Ovary (tissue), 9 donors: ENCODE results near the gene NAGPA. TPM values are rescaled to one million over a fixed set of nuclear protein-coding genes. Genes with fewer than 3 reads are reported as not detected.

Source experiments
- DNase-seq, 5 donors: peaks; one replicate each; pipeline ENCODE4 v3.0.0-alpha.2; 2019 to 2020
- H3K27ac ChIP-seq, 2 donors: fragments of 200-600 bp; one replicate each; pipeline versions ENCODE4 v1.5.1 to v1.8.0; 2019 to 2022
- H3K27me3 ChIP-seq: fragments of 200-600 bp; one replicate; pipeline ENCODE4 v1.8.0; 2022
- H3K36me3 ChIP-seq: fragments of 200-600 bp; sonication (generic); one replicate; pipeline ENCODE4 v1.5.1; 2019
- H3K4me1 ChIP-seq: one replicate; pipeline ENCODE4 v1.8.1; 2013; ENCODE audit warnings: mild to moderate bottlenecking, moderate library complexity; ENCODE audit not compliant: insufficient read depth
- H3K4me3 ChIP-seq: fragments of 200-600 bp; sonication (generic); one replicate; pipeline ENCODE4 v1.5.1; 2017
- H3K9me3 ChIP-seq, 2 donors: fragments of 200-600 bp in 1 of 2; sonication (generic) in 1 of 2; one replicate each; pipeline versions ENCODE4 v1.5.1 to v1.8.1; 2013 to 2019; ENCODE audit warnings: mild to moderate bottlenecking in 1 of 2, moderate library complexity in 1 of 2
- POLR2A ChIP-seq: fragments of 450-650 bp; IDR thresholded peaks from one replicate; pipeline ENCODE4 v1.6.1; 2017; ENCODE audit warnings: antibody characterized with exemption, mild to moderate bottlenecking, moderate library complexity
- WGBS, 3 donors: extraction: QIAGEN DNeasy Blood & Tissue Kit in 1 of 3; methylation state at CpG; one replicate each; pipeline versions ENCODE4 v1.1.5 to v1.1.7; 2013 to 2017; 5-methylcytosine and 5-hydroxymethylcytosine counted together
- intact Hi-C, 4 donors: fragments of 100-400 bp; cut with DNase I; formaldehyde crosslinking; loops; one replicate each; pipeline versions ENCODE4 v1.11.0 to v1.15.1; 2022 to 2023
- polyA plus RNA-seq, 2 donors: library from polyadenylated mRNA; stranded (reverse); fragments of 200-250 nt in 1 of 2; fragments of 350-450 nt in 1 of 2; fragmentation: Illumina TruSeq in 1 of 2; extraction: RNeasy Lipid Tissue Mini Kit (QIAGEN cat#74804) in 1 of 2; gene quantifications; one replicate each; pipeline ENCODE4 v1.2.3, GENCODE V29; 2013 to 2014
- total RNA-seq, 7 donors: library from RNA; depleted of rRNA in 2 of 7; stranded (reverse); fragments of >200 nt in 2 of 7; fragmentation: NEBNext Ultra II Directional in 3 of 7; extraction: Animal tissue kit (Norgen Biotek cat#: 25700) in 3 of 7; gene quantifications; one replicate each; pipeline versions ENCODE4 v1.1.0 to v1.2.4, GENCODE V29; 2016 to 2023
- TF ChIP-seq, protein P1 (sequence below), 3 donors: fragments of 450-650 bp in 2 of 3; fragments of 200-600 bp in 1 of 3; IDR thresholded peaks; one replicate each; pipeline versions ENCODE4 v1.5.1 to v1.8.0; 2016 to 2022; ENCODE audit warnings: antibody characterized with exemption in 3 of 3, mild to moderate bottlenecking in 1 of 3
- donor health status: DM: no; HTN: no; CAD: no; lungs with moderate emphysema.
- donor health status: DM: no; HTN: no; CAD: no.
- donor health status: Bipolar disorder and iron deficiency.
- donor health status: DM: yes; HTN: yes; CAD: no.
- donor health status: DM: no; HTN: no; CAD: no.
- donor health status: DM: yes; HTN: yes; CAD: no.

NAGPA gene
- total and polyA plus RNA-seq, 9 donors = 2.9 to 14.8 (median 7.1) TPM

DNA sequence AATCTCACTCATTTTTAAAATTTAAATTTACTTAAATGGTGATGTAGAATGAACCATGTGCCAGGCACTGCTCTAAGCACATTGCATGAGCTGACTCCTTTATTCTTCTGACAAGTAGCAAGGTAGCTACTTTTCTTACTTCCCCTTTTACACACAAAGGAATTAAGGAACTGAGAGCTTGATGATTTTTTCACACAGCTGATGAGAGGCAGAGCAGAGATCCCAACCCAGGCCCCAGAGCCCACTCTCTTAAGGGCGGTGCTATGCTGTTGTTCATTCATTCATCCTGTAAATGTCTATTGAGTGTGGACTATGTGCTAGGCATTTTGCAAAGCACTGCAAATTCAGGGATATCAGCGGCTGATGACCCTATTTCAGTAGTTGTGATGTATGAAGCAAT, 57.7 kb downstream of the NAGPA start:
- TF ChIP-seq POLR2A = no peak
- TF ChIP-seq, protein P1, sequence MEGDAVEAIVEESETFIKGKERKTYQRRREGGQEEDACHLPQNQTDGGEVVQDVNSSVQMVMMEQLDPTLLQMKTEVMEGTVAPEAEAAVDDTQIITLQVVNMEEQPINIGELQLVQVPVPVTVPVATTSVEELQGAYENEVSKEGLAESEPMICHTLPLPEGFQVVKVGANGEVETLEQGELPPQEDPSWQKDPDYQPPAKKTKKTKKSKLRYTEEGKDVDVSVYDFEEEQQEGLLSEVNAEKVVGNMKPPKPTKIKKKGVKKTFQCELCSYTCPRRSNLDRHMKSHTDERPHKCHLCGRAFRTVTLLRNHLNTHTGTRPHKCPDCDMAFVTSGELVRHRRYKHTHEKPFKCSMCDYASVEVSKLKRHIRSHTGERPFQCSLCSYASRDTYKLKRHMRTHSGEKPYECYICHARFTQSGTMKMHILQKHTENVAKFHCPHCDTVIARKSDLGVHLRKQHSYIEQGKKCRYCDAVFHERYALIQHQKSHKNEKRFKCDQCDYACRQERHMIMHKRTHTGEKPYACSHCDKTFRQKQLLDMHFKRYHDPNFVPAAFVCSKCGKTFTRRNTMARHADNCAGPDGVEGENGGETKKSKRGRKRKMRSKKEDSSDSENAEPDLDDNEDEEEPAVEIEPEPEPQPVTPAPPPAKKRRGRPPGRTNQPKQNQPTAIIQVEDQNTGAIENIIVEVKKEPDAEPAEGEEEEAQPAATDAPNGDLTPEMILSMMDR (IDR thresholded peaks at IDR 0.05) = no peak
- Histone ChIP-seq H3K4me3 (no peak overlapping the region), H3K9me3 (no peaks in the 10 kb centered on the region), H3K4me1 (no peaks in the 10 kb centered on the region), H3K27ac (no peak overlapping the region), H3K36me3 (no peaks in the 10 kb centered on the region), H3K27me3 (no peaks in the 10 kb centered on the region)
- intact Hi-C loops = no loop called here
- DNase-seq = no peak
- 92 to 94% (median 93%) methylated on average over 2 of the region's 2 CpGs for WGBS, 3 donors

Other genes starting within 250 kb of the NAGPA start
- gene SEPTIN12, start 245.6 kb downstream of the NAGPA start, total RNA-seq = under 1 TPM in 1 of 7 donors, not detected in 6; 0.32 TPM
- gene SEPTIN12, start 245.6 kb downstream of the NAGPA start, polyA plus RNA-seq = not detected
- 10 to 100 TPM in 2 of 7 donors, 1 to 10 TPM in 2, not detected in 3; 1.5 to 30.9 (median 7.8) TPM for gene SMIM22, start 238.6 kb downstream of the NAGPA start, total RNA-seq
- not detected for gene SMIM22, start 238.6 kb downstream of the NAGPA start, polyA plus RNA-seq
- 10 to 100 TPM in 6 of 7 donors, 1 to 10 TPM in 1; 6.0 to 31.9 (median 25.0) TPM for gene ROGDI, start 231.3 kb downstream of the NAGPA start, total RNA-seq
- 10 to 100 TPM in 1 of 2 donors, 1 to 10 TPM in 1; 9.2 to 17.3 TPM for gene ROGDI, start 231.3 kb downstream of the NAGPA start, polyA plus RNA-seq
- 10 to 100 TPM; 30.3 to 79.5 (median 69.7) TPM for gene GLYR1, start 186.6 kb downstream of the NAGPA start, total RNA-seq
- 10 to 100 TPM; 36.9 to 77.1 TPM for gene GLYR1, start 186.6 kb downstream of the NAGPA start, polyA plus RNA-seq
- 10 to 100 TPM; 16.1 to 41.3 (median 27.3) TPM for gene UBN1, start 186.5 kb downstream of the NAGPA start, total RNA-seq
- 10 to 100 TPM; 14.5 to 17.9 TPM for gene UBN1, start 186.5 kb downstream of the NAGPA start, polyA plus RNA-seq
- gene PPL, start 96.8 kb downstream of the NAGPA start, total RNA-seq = 10 to 100 TPM in 4 of 7 donors, 1 to 10 TPM in 3; 6.9 to 37.8 (median 17.4) TPM
- 1 to 10 TPM; 4.2 to 5.3 TPM for gene PPL, start 96.8 kb downstream of the NAGPA start, polyA plus RNA-seq
- gene SEC14L5, start 75.6 kb downstream of the NAGPA start, total RNA-seq = under 1 TPM; 0.11 to 0.87 (median 0.38) TPM
- gene SEC14L5, start 75.6 kb downstream of the NAGPA start, polyA plus RNA-seq = 1 to 10 TPM in 1 of 2 donors, under 1 TPM in 1; 0.38 to 1.5 TPM
- 1 to 10 TPM in 5 of 7 donors, under 1 TPM in 1, not detected in 1; 0.37 to 7.1 (median 3.2) TPM for gene C16orf89, start 32.0 kb upstream of the NAGPA start, total RNA-seq
- 10 to 100 TPM in 1 of 2 donors, under 1 TPM in 1; 0.57 to 17.5 TPM for gene C16orf89, start 32.0 kb upstream of the NAGPA start, polyA plus RNA-seq
- 10 to 100 TPM in 6 of 7 donors, 1 to 10 TPM in 1; 9.1 to 21.3 (median 15.5) TPM for gene ALG1, start 37.9 kb upstream of the NAGPA start, total RNA-seq
- gene ALG1, start 37.9 kb upstream of the NAGPA start, polyA plus RNA-seq = 10 to 100 TPM; 13.7 to 19.3 TPM
- gene EEF2KMT, start 63.9 kb upstream of the NAGPA start, total RNA-seq = 10 to 100 TPM in 2 of 7 donors, 1 to 10 TPM in 5; 2.1 to 18.6 (median 9.4) TPM
- gene EEF2KMT, start 63.9 kb upstream of the NAGPA start, polyA plus RNA-seq = 1 to 10 TPM; 4.4 to 8.4 TPM